PC-9 (cell line): ENCODE measurements around the gene CLN6. TPM values are rescaled to one million over a fixed set of nuclear protein-coding genes. Genes with fewer than 3 reads are reported as not detected.

ENCODE experiments used
- BruUV-seq: library from RNA; stranded (reverse); fragments of 400-500 nt; replicated peaks from 2 replicates; lab custom pipeline; 2021; lab: Mats Ljungman, UMichigan
- CTCF ChIA-PET: fragments of 300-600 bp; sonication (Branson Sonifier 250); formaldehyde crosslinking; loops from one replicate; lab custom pipeline; 2022; ENCODE audit warnings: antibody characterized with exemption; lab: Charles Lee
- POLR2A ChIA-PET: fragments of 300-600 bp; sonication (Branson Sonifier 250); formaldehyde crosslinking; loops from one replicate; lab custom pipeline; 2022; ENCODE audit warnings: antibody characterized with exemption; ENCODE audit not compliant: unreplicated experiment; lab: Charles Lee
- DNase-seq, 2 experiments: peaks; one replicate each; pipeline versions ENCODE4 v3.0.0 to v3.0.0-alpha.2; 2015 to 2022; ENCODE audit warnings: mixed read lengths in 1 of 2
- H2AFZ ChIP-seq: fragments of 200-600 bp; sonication (generic); 2 replicates; pipeline ENCODE4 v1.8.1; 2017; ENCODE audit warnings: antibody characterized with exemption
- H3F3A ChIP-seq: fragments of 200-600 bp; sonication (generic); 2 replicates; pipeline ENCODE4 v1.8.1; 2017; ENCODE audit warnings: antibody characterized with exemption, mild to moderate bottlenecking, low read depth; ENCODE audit not compliant: insufficient read depth
- H3K27ac ChIP-seq: fragments of 200-600 bp; sonication (generic); 2 replicates; pipeline ENCODE4 v1.6.1; 2016; ENCODE audit warnings: mixed run types
- H3K27me3 ChIP-seq: fragments of 200-600 bp; sonication (generic); 2 replicates; pipeline ENCODE4 v1.6.1; 2016; ENCODE audit warnings: low read depth, mixed run types; ENCODE audit not compliant: insufficient read depth
- H3K36me3 ChIP-seq: fragments of 200-600 bp; sonication (generic); 2 replicates; pipeline ENCODE4 v1.6.1; 2016; ENCODE audit warnings: low read depth, mixed run types
- H3K4me1 ChIP-seq: fragments of 200-600 bp; sonication (generic); replicated peaks from 2 replicates; pipeline ENCODE4 v1.6.1; 2016; ENCODE audit warnings: mixed run types; ENCODE audit not compliant: insufficient read depth
- H3K4me2 ChIP-seq: fragments of 200-600 bp; sonication (generic); 2 replicates; pipeline ENCODE4 v1.6.1; 2017; ENCODE audit warnings: mixed run types
- H3K4me3 ChIP-seq: fragments of 200-600 bp; sonication (generic); 2 replicates; pipeline ENCODE4 v1.6.1; 2016; ENCODE audit warnings: mixed run types
- H3K79me2 ChIP-seq: fragments of 200-600 bp; sonication (generic); 2 replicates; pipeline ENCODE4 v1.6.1; 2017; ENCODE audit warnings: low read depth, mixed run types
- H3K9me2 ChIP-seq: fragments of 200-600 bp; sonication (generic); 2 replicates; pipeline ENCODE4 v1.8.1; 2017; ENCODE audit warnings: mild to moderate bottlenecking; ENCODE audit not compliant: insufficient read depth
- H3K9me3 ChIP-seq: fragments of 200-600 bp; sonication (generic); 2 replicates; pipeline ENCODE4 v1.8.1; 2016; ENCODE audit warnings: low read depth; ENCODE audit not compliant: insufficient read depth
- H4K20me1 ChIP-seq: fragments of 200-600 bp; sonication (generic); 2 replicates; pipeline ENCODE4 v1.8.1; 2017; ENCODE audit not compliant: insufficient read depth
- CTCF ChIP-seq: fragments of 200-600 bp; sonication (generic); conservative IDR thresholded peaks from 2 replicates; pipeline ENCODE4 v1.6.1; 2017; ENCODE audit warnings: mixed run types, antibody characterized with exemption, mild to moderate bottlenecking, moderate library complexity
- EZH2 ChIP-seq: fragments of 200-600 bp; sonication (generic); IDR thresholded peaks from 2 replicates; pipeline ENCODE4 v1.8.0; 2017; ENCODE audit warnings: antibody characterized with exemption, low read depth
- intact Hi-C: fragments of 100-400 bp; cut with micrococcal nuclease; formaldehyde crosslinking; loops from one replicate; pipeline ENCODE4 v1.10.0; 2022; ENCODE audit not compliant: unreplicated experiment
- total RNA-seq: library from RNA; stranded (reverse); gene quantifications from 2 replicates; pipeline ENCODE4 v1.2.3, GENCODE V29; 2021

The CLN6 gene
- total RNA-seq, 1 experiment from 2014 or later: 48.7 TPM

DNA sequence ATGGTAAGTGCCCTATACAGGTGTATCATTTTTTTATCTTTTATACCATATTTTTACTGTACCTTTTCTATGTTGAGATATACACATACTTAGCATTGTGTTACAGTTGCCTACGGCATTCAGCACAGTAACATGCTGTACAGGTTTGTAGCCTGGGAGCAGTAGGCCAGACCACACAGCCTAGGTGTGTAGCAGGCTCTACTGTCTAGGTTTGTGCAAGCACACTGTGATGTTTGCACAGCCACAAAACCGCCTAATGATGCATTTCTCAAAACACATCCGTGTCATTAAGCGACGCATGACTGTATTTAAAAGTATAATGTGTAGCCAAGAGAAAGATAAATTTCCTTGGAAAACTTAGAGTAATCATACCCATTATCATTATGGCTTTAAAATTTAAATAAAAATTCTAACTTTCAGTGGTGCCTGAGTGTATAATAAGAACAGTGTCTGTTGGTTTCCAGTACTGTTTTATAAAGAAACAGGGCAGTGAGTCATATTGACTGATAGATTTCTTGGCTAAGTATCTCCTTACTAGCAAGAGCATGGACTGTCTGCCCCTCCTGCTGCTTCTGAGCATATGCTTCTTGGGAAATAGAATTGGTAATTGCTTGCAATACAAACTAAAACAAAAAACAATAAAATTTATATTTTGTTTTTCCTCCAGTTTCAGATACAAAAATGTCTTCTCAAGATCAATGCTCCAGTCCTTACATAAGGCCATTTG lies 42.7 kb downstream of the CLN6 start:
- ChIA-PET POLR2A (interaction anchor here (0.6 to 0.7 kb wide), 2 partner anchors 197 to 1847 kb away, joined by 3 read pairs; no protein-coding TSS in a partner anchor), CTCF (no interaction called here)
- H3K9me3 ChIP-seq: no peaks in the 10 kb centered on the region

GRCh38 chr15:68184616-68185480 lies 44.7 kb downstream of the CLN6 start:
- BruUV-seq: no TSS peak
- ChIA-PET CTCF (interaction anchor here (0.5 kb wide), 1 partner anchor 29 kb away, joined by 20 read pairs; no protein-coding TSS in a partner anchor), POLR2A (interaction anchor here (0.6 kb wide), 1 partner anchor 585 kb away, joined by 11 read pairs; no protein-coding TSS in a partner anchor)
- no peak for DNase-seq
- peaks cover 13% of the 10 kb centered on the region; the same call in 1 of the 2 replicates for H3K36me3 ChIP-seq
- H3K27me3 ChIP-seq: no peaks in the 10 kb centered on the region
- TF ChIP-seq CTCF: no peak
- no peak for TF ChIP-seq EZH2
- no peak overlapping the region for H3K27ac ChIP-seq
- no peak overlapping the region for H3K4me3 ChIP-seq
- no peak overlapping the region for H3K4me2 ChIP-seq
- no peaks in the 10 kb centered on the region for H3K9me2 ChIP-seq
- no peaks in the 10 kb centered on the region for H4K20me1 ChIP-seq
- H3K9me3 ChIP-seq: no peaks in the 10 kb centered on the region
- no peaks in the 10 kb centered on the region for H3F3A ChIP-seq
- H3K4me1 ChIP-seq: no peaks in the 10 kb centered on the region
- intact Hi-C loops: no loop called here
- H2AFZ ChIP-seq: no peak overlapping the region
- no peaks in the 10 kb centered on the region for H3K79me2 ChIP-seq

More for the DNA sequence above, 42.7 kb downstream of the CLN6 start:
- no peak overlapping the region for H3K4me3 ChIP-seq
- intact Hi-C loops: no loop called here
- H3K27ac ChIP-seq: no peak overlapping the region
- H3K27me3 ChIP-seq: no peaks in the 10 kb centered on the region
- no TSS peak for BruUV-seq
- no peak overlapping the region for H3K4me2 ChIP-seq
- no peak for DNase-seq
- TF ChIP-seq CTCF: no peak
- no peak for TF ChIP-seq EZH2
- H3K79me2 ChIP-seq: no peaks in the 10 kb centered on the region
- no peaks in the 10 kb centered on the region for H3K9me2 ChIP-seq
- H4K20me1 ChIP-seq: no peaks in the 10 kb centered on the region
- H3F3A ChIP-seq: no peaks in the 10 kb centered on the region
- 0 out of 2 replicates have a peak, but pooled peaks cover 11% of the 10 kb centered on the region for H3K36me3 ChIP-seq
- no peak overlapping the region for H2AFZ ChIP-seq
- H3K4me1 ChIP-seq: no peaks in the 10 kb centered on the region

GRCh38 chr15:68183616-68184315 lies 45.8 kb downstream of the CLN6 start:
- no peaks in the 10 kb centered on the region for H3K9me3 ChIP-seq
- H3K27ac ChIP-seq: no peak overlapping the region
- H3K27me3 ChIP-seq: no peaks in the 10 kb centered on the region
- no peaks in the 10 kb centered on the region for H3K9me2 ChIP-seq
- H3K4me3 ChIP-seq: no peak overlapping the region
- no peak for DNase-seq
- H3K36me3 ChIP-seq: peaks cover 10% of the 10 kb centered on the region; the same call in 1 of the 2 replicates
- no peaks in the 10 kb centered on the region for H3F3A ChIP-seq
- no peak overlapping the region for H3K4me2 ChIP-seq
- BruUV-seq: no TSS peak
- ChIA-PET POLR2A (interaction anchor here (0.6 kb wide), 1 partner anchor 584 kb away, joined by 11 read pairs; no protein-coding TSS in a partner anchor), CTCF (no interaction called here)
- no peaks in the 10 kb centered on the region for H3K4me1 ChIP-seq
- no peak for TF ChIP-seq CTCF
- TF ChIP-seq EZH2: no peak
- intact Hi-C loops: no loop called here
- no peaks in the 10 kb centered on the region for H4K20me1 ChIP-seq
- no peak overlapping the region for H2AFZ ChIP-seq
- H3K79me2 ChIP-seq: no peaks in the 10 kb centered on the region
